Vagina (tissue), 2 donors: Measurements from ENCODE around the gene STARD7.

Experiments
- CTCF ChIP-seq, 3 experiments: fragments of 450-650 bp in 2 of 3; fragments of 200-600 bp in 1 of 3; sonication (generic) in 1 of 3; IDR thresholded peaks; one replicate each; pipeline ENCODE4 v1.5.1; 2017 to 2019; ENCODE audit warnings: antibody characterized with exemption in 3 of 3, mild to moderate bottlenecking in 2 of 3, moderate library complexity in 2 of 3
- POLR2A ChIP-seq, 2 donors: fragments of 450-650 bp; IDR thresholded peaks; one replicate each; pipeline ENCODE4 v1.6.1; 2017; ENCODE audit warnings: antibody characterized with exemption in 2 of 2, mild to moderate bottlenecking in 2 of 2, moderate library complexity in 2 of 2
- POLR2AphosphoS5 ChIP-seq, 2 donors: sonication (generic); formaldehyde crosslinking; IDR thresholded peaks; one replicate each; pipeline ENCODE4 v1.9.0; 2017; ENCODE audit warnings: antibody characterized with exemption in 2 of 2, mild to moderate bottlenecking in 2 of 2, low read depth in 1 of 2; ENCODE audit not compliant: insufficient read depth in 1 of 2

DNA sequence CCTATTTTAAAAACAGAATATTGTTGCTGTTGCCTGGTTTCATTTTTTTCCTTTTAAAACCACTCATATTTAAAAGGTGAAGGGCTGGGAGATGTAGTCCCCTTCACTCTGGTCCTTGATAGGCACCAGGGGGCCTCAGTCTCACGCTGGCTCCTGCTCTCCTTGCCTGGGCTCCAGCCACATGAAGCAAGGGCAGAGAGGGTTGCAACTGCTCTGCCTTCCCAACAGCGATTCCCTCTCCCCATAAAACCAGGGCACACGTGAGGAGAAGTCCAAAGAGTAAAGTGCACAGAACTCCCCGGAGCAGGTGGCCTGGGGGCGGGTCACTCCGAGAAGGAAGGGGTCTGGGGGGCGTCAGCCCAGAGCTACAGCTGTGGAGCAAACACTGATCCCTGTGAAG is 44.4 kb upstream of the STARD7 start:
- TF ChIP-seq POLR2A (IDR thresholded peaks at IDR 0.05) (no peak), CTCF (IDR thresholded peaks at IDR 0.05) (no peak), POLR2AphosphoS5 (IDR thresholded peaks at IDR 0.05; ENCODE audit: insufficient read depth in 1 of 2, low read depth in 1 of 2) (no peak)
